Measurements from ENCODE around the gene PABPN1L.

The PABPN1L gene

DNA sequence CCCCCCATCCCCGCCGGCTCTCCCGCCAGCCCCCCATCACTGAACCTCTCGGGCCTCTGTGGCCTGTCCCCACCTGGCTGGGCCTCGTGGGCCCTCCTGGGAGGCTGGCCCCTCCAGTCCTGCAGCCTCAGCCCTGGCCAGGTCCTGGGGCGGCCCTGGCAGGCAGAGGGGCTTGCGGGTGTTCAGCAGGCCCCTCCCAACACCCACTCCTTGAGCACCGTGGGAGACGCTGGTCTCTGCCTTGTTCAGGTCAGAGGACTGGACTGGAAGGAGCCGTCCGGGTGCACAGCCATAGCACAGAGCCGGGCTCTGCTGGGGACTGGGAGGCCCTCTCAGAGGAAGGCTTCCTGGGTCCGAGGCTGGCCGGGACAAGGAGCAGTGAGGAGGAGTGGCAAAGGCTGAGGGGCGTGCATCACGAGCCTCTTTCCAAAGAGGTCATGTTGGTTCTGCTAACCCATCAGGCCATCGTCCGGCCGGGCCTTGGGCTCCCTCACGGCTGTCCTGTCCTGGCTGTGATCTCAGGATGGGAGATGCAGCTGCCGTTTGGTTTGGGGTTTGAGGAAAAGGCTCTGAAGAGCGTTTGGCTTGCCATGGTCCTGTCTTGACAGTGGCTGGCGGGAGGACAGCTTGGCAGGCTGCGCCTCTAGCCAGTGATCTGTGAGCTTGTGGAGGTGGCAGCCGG, 6.3 kb upstream of the PABPN1L start:
- no peak for DNase-seq (ENCODE audit: low read depth, low spot score)
- TF ChIP-seq, protein P1, sequence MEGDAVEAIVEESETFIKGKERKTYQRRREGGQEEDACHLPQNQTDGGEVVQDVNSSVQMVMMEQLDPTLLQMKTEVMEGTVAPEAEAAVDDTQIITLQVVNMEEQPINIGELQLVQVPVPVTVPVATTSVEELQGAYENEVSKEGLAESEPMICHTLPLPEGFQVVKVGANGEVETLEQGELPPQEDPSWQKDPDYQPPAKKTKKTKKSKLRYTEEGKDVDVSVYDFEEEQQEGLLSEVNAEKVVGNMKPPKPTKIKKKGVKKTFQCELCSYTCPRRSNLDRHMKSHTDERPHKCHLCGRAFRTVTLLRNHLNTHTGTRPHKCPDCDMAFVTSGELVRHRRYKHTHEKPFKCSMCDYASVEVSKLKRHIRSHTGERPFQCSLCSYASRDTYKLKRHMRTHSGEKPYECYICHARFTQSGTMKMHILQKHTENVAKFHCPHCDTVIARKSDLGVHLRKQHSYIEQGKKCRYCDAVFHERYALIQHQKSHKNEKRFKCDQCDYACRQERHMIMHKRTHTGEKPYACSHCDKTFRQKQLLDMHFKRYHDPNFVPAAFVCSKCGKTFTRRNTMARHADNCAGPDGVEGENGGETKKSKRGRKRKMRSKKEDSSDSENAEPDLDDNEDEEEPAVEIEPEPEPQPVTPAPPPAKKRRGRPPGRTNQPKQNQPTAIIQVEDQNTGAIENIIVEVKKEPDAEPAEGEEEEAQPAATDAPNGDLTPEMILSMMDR (IDR thresholded peaks at IDR 0.05; ENCODE audit: low read depth, low read length): no peak
- in situ Hi-C loops (cut with HindIII; ENCODE audit: low sequenced_read_pairs): no loop called here
- H3K4me3 ChIP-seq (ENCODE audit: low read depth, low read length): no peak overlapping the region

DNA sequence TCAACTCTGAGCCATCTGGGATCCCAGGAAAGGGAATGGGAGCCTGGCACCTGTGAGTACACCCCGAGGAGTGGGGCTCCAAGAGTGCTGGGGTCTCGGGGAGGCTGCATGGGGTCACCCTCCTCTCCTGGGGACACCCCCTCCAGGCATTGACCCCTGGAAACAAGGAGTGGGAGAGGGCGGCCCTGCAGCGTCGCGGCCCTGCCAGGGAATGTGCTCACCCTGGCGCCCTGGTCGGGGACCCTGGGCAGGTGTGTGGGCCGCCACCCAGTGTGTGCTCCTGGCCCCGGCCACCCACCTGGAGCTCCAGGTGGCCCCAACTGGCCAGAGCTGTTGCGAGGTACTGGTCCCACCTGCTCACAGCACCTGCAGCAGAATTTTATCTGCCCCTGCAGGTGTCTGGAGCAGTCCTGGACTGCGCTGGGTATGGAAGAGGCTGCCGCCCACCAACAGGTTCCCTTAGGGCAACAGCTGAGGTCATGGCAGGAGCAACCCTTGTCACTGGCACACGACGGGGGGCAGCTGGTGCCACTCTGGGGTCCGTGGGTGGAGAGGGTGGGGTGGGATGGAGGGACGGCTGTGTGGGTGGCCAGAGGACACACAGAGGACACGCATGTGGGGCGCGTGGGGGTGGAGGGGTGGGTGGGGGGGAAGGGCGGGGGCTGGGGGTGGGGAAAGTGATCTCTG, 5.4 kb upstream of the PABPN1L start:
- H3K4me3 ChIP-seq (ENCODE audit: low read depth, low read length): no peak overlapping the region
- no peak for DNase-seq (ENCODE audit: low read depth, low spot score)
- in situ Hi-C loops (cut with HindIII; ENCODE audit: low sequenced_read_pairs): no loop called here
- TF ChIP-seq, protein P1 (IDR thresholded peaks at IDR 0.05; ENCODE audit: low read depth, low read length): no peak

DNA sequence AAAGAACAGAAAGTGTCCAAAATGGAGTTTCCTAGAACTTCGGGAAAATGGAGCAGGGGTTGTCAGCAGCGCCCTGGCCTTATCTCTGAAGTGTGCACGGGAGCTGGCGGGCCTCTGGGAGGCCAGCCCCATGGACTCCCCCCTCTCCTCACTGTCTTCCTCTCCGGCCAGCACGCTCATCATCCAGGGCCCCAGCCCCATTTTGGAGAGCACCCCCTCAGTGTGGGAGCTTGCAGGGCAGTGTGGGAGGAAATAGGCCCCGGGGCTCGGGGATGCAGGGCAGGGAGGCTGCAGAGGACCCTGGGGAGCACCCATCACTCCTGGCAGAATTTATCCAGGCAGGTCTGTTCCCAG, 4.9 kb upstream of the PABPN1L start:
- no peak overlapping the region for H3K4me3 ChIP-seq (ENCODE audit: low read depth, low read length)
- TF ChIP-seq, protein P1 (IDR thresholded peaks at IDR 0.05; ENCODE audit: low read depth, low read length): no peak
- no peak for DNase-seq (ENCODE audit: low read depth, low spot score)
- in situ Hi-C loops (cut with HindIII; ENCODE audit: low sequenced_read_pairs): no loop called here

DNA sequence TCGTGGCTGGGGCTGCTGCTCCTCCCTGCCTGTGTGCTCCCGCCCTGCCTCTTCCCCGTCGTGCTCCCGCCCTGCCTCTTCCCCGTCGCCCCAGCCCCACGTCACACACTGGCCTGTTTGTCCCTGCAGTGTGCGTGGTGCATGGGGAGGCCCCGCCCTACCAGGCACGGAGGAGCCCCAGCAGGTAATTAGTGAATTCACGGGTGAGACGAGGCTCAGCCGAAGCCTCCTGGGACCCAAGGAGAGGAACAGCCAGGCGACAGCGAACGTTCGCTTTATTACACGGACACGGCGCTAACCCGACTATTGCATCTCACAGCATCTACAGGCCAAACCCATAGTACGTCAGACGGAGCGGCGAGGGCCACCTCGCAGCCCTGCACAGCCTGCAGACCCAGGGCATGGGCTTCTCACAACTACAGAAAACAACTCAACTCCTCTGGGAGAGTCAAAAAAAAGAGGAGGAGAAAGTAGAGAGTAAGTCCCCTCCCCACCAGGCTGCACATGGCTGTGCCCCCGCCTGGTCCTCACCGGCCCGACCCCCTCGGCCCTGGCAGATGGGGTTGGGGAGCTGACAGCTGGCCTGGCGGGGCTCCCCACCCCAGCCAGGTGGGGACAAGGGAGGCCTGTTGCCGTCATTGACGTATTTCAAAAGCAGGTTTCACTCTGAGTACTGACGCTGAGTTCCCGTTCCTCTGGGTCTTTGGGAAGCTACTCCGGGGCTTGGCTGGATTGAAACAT, 4.3 kb upstream of the PABPN1L start:
- H3K4me3 ChIP-seq (ENCODE audit: low read depth, low read length): no peak overlapping the region
- no peak for DNase-seq (ENCODE audit: low read depth, low spot score)
- in situ Hi-C loops (cut with HindIII; ENCODE audit: low sequenced_read_pairs): no loop called here
- TF ChIP-seq, protein P1 (IDR thresholded peaks at IDR 0.05; ENCODE audit: low read depth, low read length): no peak

DNA sequence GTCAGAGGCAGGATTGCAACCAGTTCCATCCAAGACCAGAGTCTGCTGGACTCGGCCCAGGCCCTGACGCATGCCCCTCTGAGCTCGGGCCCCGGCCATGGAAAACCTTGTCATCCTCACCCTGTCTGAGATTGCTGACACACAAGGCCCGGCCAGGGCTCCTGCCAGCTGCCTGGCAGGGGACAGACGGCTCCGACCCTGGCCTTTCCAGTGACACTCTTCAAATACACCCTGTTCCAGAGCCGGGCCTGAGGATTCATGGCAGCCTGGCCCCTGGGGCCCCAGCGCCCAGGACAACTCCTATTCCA, 3.2 kb upstream of the PABPN1L start:
- in situ Hi-C loops (cut with HindIII; ENCODE audit: low sequenced_read_pairs): no loop called here
- no peak overlapping the region for H3K4me3 ChIP-seq (ENCODE audit: low read depth, low read length)
- no peak for DNase-seq (ENCODE audit: low read depth, low spot score)
- TF ChIP-seq, protein P1 (IDR thresholded peaks at IDR 0.05; ENCODE audit: low read depth, low read length): no peak

DNA sequence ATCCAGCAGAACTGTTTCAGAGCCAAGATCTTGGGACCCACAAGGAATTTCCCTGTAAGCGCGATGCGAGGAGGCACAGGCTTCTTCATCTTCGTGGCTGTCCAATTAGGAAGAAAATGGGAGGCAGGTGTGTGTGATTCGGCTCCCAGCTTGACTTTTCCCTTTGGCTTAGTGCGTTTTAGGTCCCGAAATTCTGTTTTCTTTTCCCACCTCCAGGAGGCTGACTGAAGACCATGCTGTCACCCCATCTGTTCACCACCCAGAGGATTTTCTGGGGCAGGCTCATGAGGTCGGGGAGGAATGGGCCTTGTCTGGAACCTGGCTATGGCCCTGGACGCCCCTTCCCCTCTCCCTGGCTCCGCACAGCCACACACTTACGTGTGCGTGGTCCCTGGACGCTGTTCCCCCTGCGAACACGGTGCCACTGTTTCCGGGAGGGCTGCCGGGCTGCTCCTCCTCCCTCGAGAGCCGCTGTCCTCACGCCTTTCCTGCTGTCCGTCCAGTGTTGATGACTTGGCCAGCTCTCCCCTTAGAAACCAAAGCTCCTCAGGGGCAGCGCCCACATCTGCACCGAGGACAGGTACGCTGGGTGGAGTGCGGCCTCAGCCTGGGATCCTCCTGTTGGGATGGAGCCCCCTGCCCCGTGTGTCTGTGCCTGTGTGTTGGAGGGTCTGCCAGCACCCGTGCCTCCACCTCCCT, 2.7 kb upstream of the PABPN1L start:
- in situ Hi-C loops (cut with HindIII; ENCODE audit: low sequenced_read_pairs): no loop called here
- DNase-seq (ENCODE audit: low read depth, low spot score): no peak
- TF ChIP-seq, protein P1 (IDR thresholded peaks at IDR 0.05; ENCODE audit: low read depth, low read length): no peak
- H3K4me3 ChIP-seq (ENCODE audit: low read depth, low read length): no peak overlapping the region
